Endothelial cell of umbilical vein (primary cell): ENCODE data around the gene MAGI3. TPM values are rescaled to one million over a fixed set of nuclear protein-coding genes. Genes with fewer than 3 reads are reported as not detected.
"Not testable (repeated sequence)": the region's sequence is repeated elsewhere in the genome, so short reads cannot be mapped to it uniquely, and the experiment has no call there.

Source experiments
- BruUV-seq: library from RNA; stranded (reverse); fragments of 400-500 nt; replicated peaks from 2 replicates; lab custom pipeline; 2021; lab: Mats Ljungman, UMichigan
- CTCF ChIA-PET: fragments of 300-600, 350-600 bp; sonication (Branson Sonifier 250); formaldehyde crosslinking; loops from one replicate; lab custom pipeline; 2021; ENCODE audit warnings: antibody characterized with exemption, inconsistent platforms; lab: Charles Lee
- POLR2A ChIA-PET: fragments of 300-600, 350-600 bp; sonication (Branson Sonifier 250); formaldehyde crosslinking; loops from one replicate; lab custom pipeline; 2021; ENCODE audit warnings: antibody characterized with exemption, inconsistent platforms; lab: Charles Lee
- DNase-seq: peaks from one replicate; pipeline ENCODE4 v3.0.0-alpha.2; 2011; ENCODE audit warnings: low read depth, low spot score
- FAIRE-seq: peaks from 2 replicates; lab custom pipeline; 2011; peaks lifted over from hg19 to GRCh38; lab: Jason Lieb, UNC
- H2AFZ ChIP-seq: 2 replicates; pipeline ENCODE4 v1.6.0; 2012; ENCODE audit warnings: low read depth, low read length, control low read depth, inconsistent platforms
- H3K27ac ChIP-seq: 2 replicates; pipeline ENCODE4 v1.5.1; 2011; ENCODE audit warnings: low read depth, mild to moderate bottlenecking, control low read depth, low read length, moderate library complexity; ENCODE audit not compliant: insufficient read depth
- H3K27me3 ChIP-seq, 2 experiments: 2 replicates each; pipeline versions ENCODE4 v1.6.0 to v1.6.1; 2011; ENCODE audit warnings: low read length in 2 of 2, mixed read lengths in 1 of 2; ENCODE audit not compliant: control insufficient read depth in 2 of 2, insufficient read depth in 2 of 2
- H3K36me3 ChIP-seq, 2 experiments: 2 replicates in 1 of 2; 3 replicates in 1 of 2; pipeline ENCODE4 v1.5.1; 2011; ENCODE audit warnings: low read length in 2 of 2, mild to moderate bottlenecking in 1 of 2, moderate library complexity in 1 of 2; ENCODE audit not compliant: control insufficient read depth in 2 of 2, insufficient read depth in 2 of 2; ENCODE audit errors: extremely low read depth in 1 of 2
- H3K4me1 ChIP-seq: 3 replicates; pipeline ENCODE4 v1.5.1; 2011; ENCODE audit warnings: mild to moderate bottlenecking, low read length; ENCODE audit not compliant: control insufficient read depth, insufficient read depth; ENCODE audit errors: extremely low read depth
- H3K4me2 ChIP-seq: 2 replicates; pipeline ENCODE4 v1.6.1; 2011; ENCODE audit warnings: low read length, control low read depth, mixed read lengths; ENCODE audit not compliant: insufficient read depth
- H3K4me3 ChIP-seq, 3 experiments: fragments of 200-600 bp in 1 of 3; sonication (generic), shearing (Covaris generic) in 1 of 3; replicated peaks in 1 of 3; 2 replicates each; pipeline ENCODE4 v1.5.1; 2011 to 2016; ENCODE audit warnings: control low read depth in 3 of 3, low read length in 3 of 3, mild to moderate bottlenecking in 2 of 3, inconsistent platforms in 1 of 3, low read depth in 1 of 3, moderate library complexity in 1 of 3; ENCODE audit not compliant: insufficient read depth in 1 of 3
- H3K79me2 ChIP-seq: 2 replicates; pipeline ENCODE4 v1.6.0; 2012; ENCODE audit warnings: low read length, inconsistent platforms; ENCODE audit not compliant: control insufficient read depth, insufficient read depth
- H3K9ac ChIP-seq: replicated peaks from 2 replicates; pipeline ENCODE3; 2011; ENCODE audit warnings: low read length, control low read depth; ENCODE audit not compliant: insufficient read depth; ENCODE audit errors: extremely low read depth
- H3K9me1 ChIP-seq: replicated peaks from 3 replicates; pipeline ENCODE4 v1.6.0; 2011; ENCODE audit warnings: mild to moderate bottlenecking, low read length; ENCODE audit not compliant: control insufficient read depth, insufficient read depth; ENCODE audit errors: extremely low read depth
- H3K9me3 ChIP-seq: replicated peaks from 2 replicates; pipeline ENCODE4 v1.5.1; 2012; ENCODE audit warnings: low read length, inconsistent platforms; ENCODE audit not compliant: control insufficient read depth, insufficient read depth
- H4K20me1 ChIP-seq: replicated peaks from 2 replicates; pipeline ENCODE3; 2011; ENCODE audit warnings: mild to moderate bottlenecking, low read length; ENCODE audit not compliant: control insufficient read depth, insufficient read depth; ENCODE audit errors: extremely low read depth
- EZH2 ChIP-seq: IDR thresholded peaks from 2 replicates; pipeline ENCODE4 v1.6.1; 2012; ENCODE audit warnings: borderline replicate concordance, low read depth, mild to moderate bottlenecking, moderate library complexity, low read length, inconsistent platforms; ENCODE audit not compliant: severe bottlenecking
- FOS ChIP-seq: IDR thresholded peaks from 2 replicates; pipeline ENCODE4 v1.6.1; 2011; ENCODE audit warnings: mild to moderate bottlenecking, low read length, moderate library complexity, borderline replicate concordance; ENCODE audit not compliant: insufficient read depth
- GATA2 ChIP-seq: IDR thresholded peaks from 2 replicates; pipeline ENCODE4 v1.7.0; 2011; ENCODE audit warnings: low read depth, mild to moderate bottlenecking, moderate library complexity, mixed read lengths, low read length; ENCODE audit not compliant: insufficient read length, insufficient read depth
- JUN ChIP-seq: IDR thresholded peaks from 2 replicates; pipeline ENCODE4 v1.6.1; 2011; ENCODE audit warnings: borderline replicate concordance, low read depth; ENCODE audit not compliant: insufficient read length, insufficient read depth
- MYC ChIP-seq: IDR thresholded peaks from one replicate; pipeline ENCODE4 v1.6.1; 2011; ENCODE audit warnings: mild to moderate bottlenecking, low read depth, low read length
- POLR2A ChIP-seq: IDR thresholded peaks from 2 replicates; pipeline ENCODE4 v1.6.1; 2012; ENCODE audit warnings: low read depth, mild to moderate bottlenecking, control low read depth, low read length
- POLR2AphosphoS5 ChIP-seq: IDR thresholded peaks from 2 replicates; pipeline ENCODE4 v1.6.1; 2012; ENCODE audit warnings: low read depth, mild to moderate bottlenecking, control low read depth, low read length, moderate library complexity; ENCODE audit not compliant: insufficient read depth
- dilution Hi-C: fragments of 300-500 bp; cut with MboI; formaldehyde crosslinking; loops from one replicate; pipeline ENCODE4 v1.15.0; 2019; ENCODE audit warnings: low sequenced_read_pairs; ENCODE audit not compliant: extremely low pct_ligation_motif_present
- intact Hi-C: fragments of 100-400 bp; cut with micrococcal nuclease; formaldehyde crosslinking; loops from one replicate; pipeline ENCODE4 v1.10.0; 2022
- polyA plus RNA-seq, 4 experiments: library from polyadenylated mRNA; depleted of rRNA in 3 of 4; stranded (reverse) in 3 of 4; unstranded in 1 of 4; fragments of >200 nt; gene quantifications; 2 replicates each; pipeline versions ENCODE4 v1.2.1 to v1.2.3, GENCODE V29; 2011 to 2012; ENCODE audit warnings: missing spikeins in 1 of 4
- total RNA-seq: library from RNA; stranded (reverse); gene quantifications from 2 replicates; pipeline ENCODE4 v1.2.3, GENCODE V29; 2021
- TF ChIP-seq, protein P1 (sequence below), 2 donors: IDR thresholded peaks; 1 replicate in 1 of 2; 2 replicates in 1 of 2; pipeline ENCODE4 v1.5.1; 2011; ENCODE audit warnings: low read length in 2 of 2, mild to moderate bottlenecking in 2 of 2, moderate library complexity in 2 of 2, control low read depth in 1 of 2, inconsistent platforms in 1 of 2, low read depth in 1 of 2; ENCODE audit not compliant: insufficient read depth in 1 of 2; ENCODE audit errors: extremely low read depth in 1 of 2
- TF ChIP-seq, protein P2 (sequence below): IDR thresholded peaks from 2 replicates; pipeline ENCODE4 v1.6.1; 2011; ENCODE audit not compliant: insufficient read depth, insufficient read length

The MAGI3 gene
- total and polyA plus RNA-seq, 2 donors (not counting 3 experiments of a cell fraction or from before 2014, with no cell fraction given) = 2.8 to 16.1 TPM

DNA sequence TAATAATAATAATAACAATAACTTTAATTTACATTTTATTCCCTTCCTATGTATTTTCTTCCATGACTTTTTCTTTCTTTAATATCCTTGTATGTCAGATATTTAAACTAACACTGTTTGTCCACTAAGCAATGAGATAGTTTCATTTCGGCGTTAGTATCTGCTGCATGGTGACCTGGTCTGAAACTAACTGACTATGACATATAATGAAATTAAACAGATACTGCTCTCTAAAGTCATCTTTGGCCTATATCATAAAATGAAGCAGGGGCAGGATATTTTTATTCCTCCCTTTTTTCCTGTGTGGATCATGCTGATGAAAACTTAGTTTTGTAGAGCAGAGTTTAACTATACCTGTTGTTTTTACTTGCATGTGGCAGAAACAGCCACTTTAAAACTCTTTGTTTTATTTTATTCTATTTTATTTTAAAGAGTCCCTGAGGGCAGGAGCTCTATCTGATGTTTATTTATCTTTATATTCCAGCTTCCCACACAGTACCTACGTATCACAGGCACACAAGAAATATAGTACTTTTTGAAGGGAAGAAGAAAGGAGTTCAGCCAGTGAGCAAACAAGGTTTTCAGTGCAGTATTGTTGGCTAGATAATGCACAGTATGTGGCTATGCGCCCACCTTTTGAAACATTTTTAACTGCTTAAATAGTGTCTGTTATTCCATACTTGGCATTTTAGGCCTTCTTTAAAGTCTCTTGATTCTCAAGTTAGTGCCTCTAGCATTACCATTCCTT lies 203.4 kb downstream of the MAGI3 start:
- no TSS peak for BruUV-seq
- H3K9ac ChIP-seq = no peak overlapping the region
- POLR2A ChIA-PET = no interaction called here
- CTCF ChIA-PET = no interaction called here
- H3K27ac ChIP-seq = no peak overlapping the region
- H4K20me1 ChIP-seq = no peaks in the 10 kb centered on the region
- no peaks in the 10 kb centered on the region for H3K9me3 ChIP-seq
- no peaks in the 10 kb centered on the region for H3K27me3 ChIP-seq
- no peak for FAIRE-seq
- H2AFZ ChIP-seq = no peak overlapping the region
- TF ChIP-seq MYC (no peak), POLR2A (no peak), EZH2 (no peak), GATA2 (no peak), POLR2AphosphoS5 (no peak), JUN (no peak), FOS (no peak)
- TF ChIP-seq, protein P1, sequence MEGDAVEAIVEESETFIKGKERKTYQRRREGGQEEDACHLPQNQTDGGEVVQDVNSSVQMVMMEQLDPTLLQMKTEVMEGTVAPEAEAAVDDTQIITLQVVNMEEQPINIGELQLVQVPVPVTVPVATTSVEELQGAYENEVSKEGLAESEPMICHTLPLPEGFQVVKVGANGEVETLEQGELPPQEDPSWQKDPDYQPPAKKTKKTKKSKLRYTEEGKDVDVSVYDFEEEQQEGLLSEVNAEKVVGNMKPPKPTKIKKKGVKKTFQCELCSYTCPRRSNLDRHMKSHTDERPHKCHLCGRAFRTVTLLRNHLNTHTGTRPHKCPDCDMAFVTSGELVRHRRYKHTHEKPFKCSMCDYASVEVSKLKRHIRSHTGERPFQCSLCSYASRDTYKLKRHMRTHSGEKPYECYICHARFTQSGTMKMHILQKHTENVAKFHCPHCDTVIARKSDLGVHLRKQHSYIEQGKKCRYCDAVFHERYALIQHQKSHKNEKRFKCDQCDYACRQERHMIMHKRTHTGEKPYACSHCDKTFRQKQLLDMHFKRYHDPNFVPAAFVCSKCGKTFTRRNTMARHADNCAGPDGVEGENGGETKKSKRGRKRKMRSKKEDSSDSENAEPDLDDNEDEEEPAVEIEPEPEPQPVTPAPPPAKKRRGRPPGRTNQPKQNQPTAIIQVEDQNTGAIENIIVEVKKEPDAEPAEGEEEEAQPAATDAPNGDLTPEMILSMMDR (IDR thresholded peaks at IDR 0.05; ENCODE audit: extremely low read depth in 1 of 2, insufficient read depth in 1 of 2, low read depth in 1 of 2, low read length in 2 of 2) = no peak
- TF ChIP-seq, protein P2, sequence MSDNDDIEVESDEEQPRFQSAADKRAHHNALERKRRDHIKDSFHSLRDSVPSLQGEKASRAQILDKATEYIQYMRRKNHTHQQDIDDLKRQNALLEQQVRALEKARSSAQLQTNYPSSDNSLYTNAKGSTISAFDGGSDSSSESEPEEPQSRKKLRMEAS = no peak
- no peak overlapping the region for H3K4me2 ChIP-seq
- no peaks in the 10 kb centered on the region for H3K4me1 ChIP-seq
- intact Hi-C loops (no loop called here), dilution Hi-C loops (no loop called here)
- no peak for DNase-seq
- H3K4me3 ChIP-seq = no peak overlapping the region
- H3K79me2 ChIP-seq = no peaks in the 10 kb centered on the region
- H3K36me3 ChIP-seq = peaks cover 0 to 1% of the 10 kb centered on the region in 2 experiments
- no peaks in the 10 kb centered on the region for H3K9me1 ChIP-seq

DNA sequence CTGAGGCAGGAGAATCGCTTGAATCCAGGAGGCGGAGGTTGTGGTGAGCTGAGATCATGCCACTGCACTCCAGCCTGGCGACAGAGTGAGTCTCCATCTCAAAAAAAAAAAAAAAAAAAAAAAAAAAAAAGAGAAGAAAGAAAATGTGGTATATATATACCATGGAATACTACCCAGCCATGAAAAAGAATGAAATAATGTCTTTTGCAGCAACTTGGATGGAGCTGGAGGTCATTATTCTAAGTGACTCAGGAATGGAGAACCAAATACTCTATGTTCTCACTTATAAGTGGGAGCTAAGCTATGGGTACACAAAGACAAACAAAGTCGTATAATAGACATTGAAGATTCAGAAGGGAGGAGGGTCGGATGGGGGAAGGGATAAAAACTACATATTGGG lies 214.2 kb downstream of the MAGI3 start:
- H3K9ac ChIP-seq, H2AFZ ChIP-seq, H3K4me1 ChIP-seq, DNase-seq, H3K9me1 ChIP-seq, POLR2A ChIA-PET, H3K27me3 ChIP-seq, H3K4me2 ChIP-seq, dilution Hi-C loops, H3K27ac ChIP-seq, BruUV-seq, intact Hi-C loops, FAIRE-seq, CTCF ChIA-PET, H3K9me3 ChIP-seq, H3K36me3 ChIP-seq, H3K79me2 ChIP-seq, H3K4me3 ChIP-seq, H4K20me1 ChIP-seq: not testable (repeated sequence)
